Panc1 (cell line): ENCODE results near the gene NPPA. TPM values are rescaled to one million over a fixed set of nuclear protein-coding genes. Genes with fewer than 3 reads are reported as not detected.

Source experiments
- ATAC-seq: fragments of 200-7000 bp; cut with Tn5 transposase; 2 replicates; pipeline ENCODE4 v1.9.1; 2020; ENCODE audit warnings: mild to moderate bottlenecking, moderate library complexity
- BruUV-seq: library from RNA; stranded (reverse); fragments of 400-500 nt; replicated peaks from 2 replicates; lab custom pipeline; 2021; lab: Mats Ljungman, UMichigan
- CTCF ChIA-PET: fragments of 300-600 bp; sonication (Branson Sonifier 250); formaldehyde crosslinking; loops from one replicate; lab custom pipeline; 2022; ENCODE audit warnings: antibody characterized with exemption; lab: Charles Lee
- POLR2A ChIA-PET: fragments of 300-600 bp; sonication (Branson Sonifier 250); formaldehyde crosslinking; loops from one replicate; lab custom pipeline; 2022; ENCODE audit warnings: antibody characterized with exemption; lab: Charles Lee
- DNase-seq: peaks from one replicate; pipeline ENCODE4 v3.0.0-alpha.2; 2010; ENCODE audit warnings: low read depth, low spot score
- H3K27ac ChIP-seq: 2 replicates; pipeline ENCODE4 v1.5.1; 2011; ENCODE audit warnings: mild to moderate bottlenecking, low read length, inconsistent platforms
- H3K27me3 ChIP-seq: fragments of 200-500 bp; sonication (Bioruptor generic); 2 replicates; pipeline ENCODE4 v1.6.0; 2014; ENCODE audit warnings: low read length, inconsistent platforms; ENCODE audit not compliant: control insufficient read depth, insufficient read depth
- H3K36me3 ChIP-seq: fragments of 200-500 bp; sonication (Bioruptor generic); 2 replicates; pipeline ENCODE4 v1.5.1; 2014; ENCODE audit warnings: inconsistent platforms, mild to moderate bottlenecking, low read length, moderate library complexity; ENCODE audit not compliant: control insufficient read depth, insufficient read depth
- H3K4me1 ChIP-seq: 2 replicates; pipeline ENCODE4 v1.5.1; 2011; ENCODE audit warnings: inconsistent platforms, mild to moderate bottlenecking, low read length, moderate library complexity; ENCODE audit not compliant: control insufficient read depth, insufficient read depth
- H3K4me3 ChIP-seq, 2 experiments: 2 replicates each; pipeline ENCODE4 v1.5.1; 2011 to 2012; ENCODE audit warnings: low read depth in 2 of 2, low read length in 2 of 2, mild to moderate bottlenecking in 2 of 2, inconsistent platforms in 1 of 2, moderate library complexity in 1 of 2
- H3K9me3 ChIP-seq: fragments of 200-500 bp; sonication (Bioruptor generic); 2 replicates; pipeline ENCODE4 v1.5.1; 2014; ENCODE audit warnings: low read depth, mild to moderate bottlenecking, inconsistent platforms, low read length, moderate library complexity; ENCODE audit not compliant: control insufficient read depth, insufficient read depth
- CTCF ChIP-seq: fragments of 450-650 bp; IDR thresholded peaks from 2 replicates; pipeline ENCODE4 v1.5.1; 2017; ENCODE audit warnings: mild to moderate bottlenecking
- POLR2AphosphoS5 ChIP-seq: IDR thresholded peaks from 2 replicates; pipeline ENCODE4 v1.6.1; 2012; ENCODE audit warnings: mild to moderate bottlenecking, low read depth, low read length, moderate library complexity
- REST ChIP-seq, 2 experiments: IDR thresholded peaks; 2 replicates each; pipeline ENCODE4 v1.6.1; 2011 to 2012; ENCODE audit warnings: low read depth in 2 of 2, control low read depth in 1 of 2, low read length in 1 of 2, mild to moderate bottlenecking in 1 of 2, moderate library complexity in 1 of 2; ENCODE audit not compliant: insufficient read depth in 1 of 2
- SIN3A ChIP-seq: IDR thresholded peaks from 2 replicates; pipeline ENCODE4 v1.6.1; 2012; ENCODE audit warnings: low read depth, mild to moderate bottlenecking, low read length, moderate library complexity, borderline replicate concordance; ENCODE audit not compliant: insufficient read depth
- TCF7L2 ChIP-seq: IDR thresholded peaks from 2 replicates; pipeline ENCODE4 v1.6.1; 2011; ENCODE audit warnings: mild to moderate bottlenecking, low read depth, low read length, inconsistent platforms
- in situ Hi-C: cut with HindIII; loops from 2 replicates; pipeline ENCODE4 v1.10.0; 2016; ENCODE audit warnings: low sequenced_read_pairs, low pct_unique_long_range_greater_than_20kb
- intact Hi-C: fragments of 100-400 bp; cut with micrococcal nuclease; formaldehyde crosslinking; loops from one replicate; pipeline ENCODE4 v1.10.0; 2022; ENCODE audit not compliant: unreplicated experiment
- total RNA-seq: library from RNA; stranded (reverse); gene quantifications from one replicate; pipeline ENCODE4 v1.2.1, GENCODE V29; 2021; ENCODE audit not compliant: unreplicated experiment

The NPPA gene
- total RNA-seq, 1 experiment from 2014 or later = not detected

- DNase-seq (no peak), ATAC-seq (no peak)
- H3K4me1 ChIP-seq = no peaks in the 10 kb centered on the region
- H3K27ac ChIP-seq = no peak overlapping the region
- ChIA-PET CTCF (no interaction called here), POLR2A (no interaction called here)
- H3K27me3 ChIP-seq = no peaks in the 10 kb centered on the region; the same call in 1 of the 2 replicates
- no TSS peak for BruUV-seq
- no peak overlapping the region for H3K4me3 ChIP-seq
- H3K9me3 ChIP-seq = no peaks in the 10 kb centered on the region
- TF ChIP-seq CTCF (no peak), TCF7L2 (no peak), SIN3A (no peak), POLR2AphosphoS5 (no peak), REST (IDR thresholded peaks at IDR 0.05; ENCODE audit: insufficient read depth in 1 of 2, low read depth in 2 of 2, low read length in 1 of 2) (no peak)
- in situ Hi-C loops (no loop called here), intact Hi-C loops (no loop called here)
- no peaks in the 10 kb centered on the region for H3K36me3 ChIP-seq
Measured at GRCh38 chr1:11880181-11880575, 32.6 kb upstream of the NPPA start.

GRCh38 chr1:11879311-11880180, 32.0 kb upstream of the NPPA start:
- TF ChIP-seq CTCF = no peak
- no peak for TF ChIP-seq POLR2AphosphoS5
- no peak for TF ChIP-seq SIN3A
- no peak for TF ChIP-seq TCF7L2
- TF ChIP-seq REST (IDR thresholded peaks at IDR 0.05; ENCODE audit: insufficient read depth in 1 of 2, low read depth in 2 of 2, low read length in 1 of 2) = no peak
- BruUV-seq = no TSS peak
- ChIA-PET CTCF (no interaction called here), POLR2A (no interaction called here)
- intact Hi-C loops = no loop called here
- H3K27me3 ChIP-seq = no peaks in the 10 kb centered on the region; the same call in 1 of the 2 replicates
- no peak overlapping the region for H3K27ac ChIP-seq
- H3K9me3 ChIP-seq = no peaks in the 10 kb centered on the region
- no peak overlapping the region for H3K4me3 ChIP-seq
- H3K36me3 ChIP-seq = no peaks in the 10 kb centered on the region
- in situ Hi-C loops = no loop called here
- no peaks in the 10 kb centered on the region for H3K4me1 ChIP-seq
- no peak for DNase-seq
- no peak for ATAC-seq
